Measurements from ENCODE around the gene TRAPPC2. TPM values are rescaled to one million over a fixed set of nuclear protein-coding genes. Genes with fewer than 3 reads are reported as not detected.

The TRAPPC2 gene
- total and polyA plus RNA-seq, 9 of the 15 experiments (the other 6 are each of a cell fraction or from before 2014, with no cell fraction given): 10.3 to 30.6 (median 18.6) TPM

- peak; percentile 52; the same call in 1 of the 2 replicates for TF ChIP-seq MTA1 (IDR thresholded peaks at IDR 0.05; ENCODE audit: borderline replicate concordance)
- TF ChIP-seq SIX5 (IDR thresholded peaks at IDR 0.05; ENCODE audit: borderline replicate concordance in 1 of 2, insufficient read depth in 1 of 2, low read depth in 1 of 2, low read length in 2 of 2): no peak
- peak; percentile 94 for TF ChIP-seq MEF2D (tag; conservative IDR thresholded peaks at IDR 0.05; ENCODE audit: low read depth)
- peak; percentile 46 for TF ChIP-seq MXI1 (IDR thresholded peaks at IDR 0.05; ENCODE audit: low read depth, low read length)
- TF ChIP-seq RFX1 (IDR thresholded peaks at IDR 0.05): peak; percentile 84
- TF ChIP-seq ARID4B (CRISPR knock-in tag; IDR thresholded peaks at IDR 0.05): peak; percentile 84
- TF ChIP-seq CBFB (CRISPR knock-in tag; IDR thresholded peaks at IDR 0.05): no peak
These were observed at the start of gene TRAPPC2, which contains the start of gene OFD1 (continued) for GRCh38 chrX:13734278-13735172.

Data from K562 (cell line).